Keratinocyte (primary cell): ENCODE measurements around the gene KCNMB3.

Source experiments
- EZH2 ChIP-seq: IDR thresholded peaks from one replicate; pipeline ENCODE4 v1.6.1; 2012; ENCODE audit warnings: inconsistent platforms, mild to moderate bottlenecking, low read length, moderate library complexity
- TF ChIP-seq, protein P1 (sequence below), 3 experiments: IDR thresholded peaks in 1 of 3; conservative IDR thresholded peaks in 1 of 3; optimal IDR thresholded peaks in 1 of 3; 2 replicates in 2 of 3; 3 replicates in 1 of 3; pipeline versions ENCODE3 to v1.5.1; 2011; ENCODE audit warnings: low read length in 3 of 3, mild to moderate bottlenecking in 3 of 3, moderate library complexity in 2 of 3, control low read depth in 1 of 3, inconsistent platforms in 1 of 3; ENCODE audit not compliant: insufficient read depth in 2 of 3; ENCODE audit errors: extremely low read depth in 1 of 3

DNA sequence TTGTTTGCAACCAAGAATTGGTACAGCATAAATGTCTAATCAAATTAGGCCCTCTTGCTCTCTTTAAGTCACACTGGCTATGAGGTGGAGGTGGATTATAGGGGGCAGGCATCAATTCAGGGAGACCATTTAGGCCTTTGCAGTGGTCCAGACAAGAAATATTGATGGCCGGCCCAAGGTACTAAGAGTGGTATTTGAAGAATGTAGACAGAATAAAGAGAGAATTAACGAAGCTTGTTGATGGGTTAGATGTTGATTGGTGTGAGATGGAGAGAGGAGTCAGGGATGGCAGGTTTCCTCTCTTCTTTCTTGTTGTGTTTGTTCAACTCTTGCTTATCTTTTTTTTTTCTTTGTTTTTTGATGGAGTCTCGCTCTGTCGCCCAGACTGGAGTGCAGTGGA is 54.2 kb downstream of the KCNMB3 start:
- TF ChIP-seq, protein P1, sequence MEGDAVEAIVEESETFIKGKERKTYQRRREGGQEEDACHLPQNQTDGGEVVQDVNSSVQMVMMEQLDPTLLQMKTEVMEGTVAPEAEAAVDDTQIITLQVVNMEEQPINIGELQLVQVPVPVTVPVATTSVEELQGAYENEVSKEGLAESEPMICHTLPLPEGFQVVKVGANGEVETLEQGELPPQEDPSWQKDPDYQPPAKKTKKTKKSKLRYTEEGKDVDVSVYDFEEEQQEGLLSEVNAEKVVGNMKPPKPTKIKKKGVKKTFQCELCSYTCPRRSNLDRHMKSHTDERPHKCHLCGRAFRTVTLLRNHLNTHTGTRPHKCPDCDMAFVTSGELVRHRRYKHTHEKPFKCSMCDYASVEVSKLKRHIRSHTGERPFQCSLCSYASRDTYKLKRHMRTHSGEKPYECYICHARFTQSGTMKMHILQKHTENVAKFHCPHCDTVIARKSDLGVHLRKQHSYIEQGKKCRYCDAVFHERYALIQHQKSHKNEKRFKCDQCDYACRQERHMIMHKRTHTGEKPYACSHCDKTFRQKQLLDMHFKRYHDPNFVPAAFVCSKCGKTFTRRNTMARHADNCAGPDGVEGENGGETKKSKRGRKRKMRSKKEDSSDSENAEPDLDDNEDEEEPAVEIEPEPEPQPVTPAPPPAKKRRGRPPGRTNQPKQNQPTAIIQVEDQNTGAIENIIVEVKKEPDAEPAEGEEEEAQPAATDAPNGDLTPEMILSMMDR (optimal IDR thresholded peaks at IDR 0.05 in 1 of 3, IDR thresholded peaks at IDR 0.05 in 1 of 3, conservative IDR thresholded peaks at IDR 0.05 in 1 of 3; ENCODE audit: extremely low read depth in 1 of 3, insufficient read depth in 2 of 3, low read length in 3 of 3), result no peak
- no peak for TF ChIP-seq EZH2
